Gastrocnemius medialis (tissue), 4 donors: ENCODE measurements around the gene GJB4.
"Not testable (repeated sequence)": the region's sequence is repeated elsewhere in the genome, so short reads cannot be mapped to it uniquely, and the experiment has no call there.

Experiments used
- CTCF ChIP-seq, 5 experiments: fragments of 450-650 bp in 3 of 5; fragments of 200-600 bp in 2 of 5; sonication (generic) in 2 of 5; IDR thresholded peaks in 4 of 5; conservative IDR thresholded peaks in 1 of 5; 1 replicate in 4 of 5; 2 replicates in 1 of 5; pipeline ENCODE4 v1.5.1; 2016 to 2019; ENCODE audit warnings: antibody characterized with exemption in 5 of 5, mild to moderate bottlenecking in 3 of 5, moderate library complexity in 3 of 5
- POLR2A ChIP-seq, 2 donors: fragments of 450-650 bp; IDR thresholded peaks; one replicate each; pipeline ENCODE4 v1.6.1; 2017; ENCODE audit warnings: antibody characterized with exemption in 2 of 2, mild to moderate bottlenecking in 2 of 2, moderate library complexity in 2 of 2

DNA sequence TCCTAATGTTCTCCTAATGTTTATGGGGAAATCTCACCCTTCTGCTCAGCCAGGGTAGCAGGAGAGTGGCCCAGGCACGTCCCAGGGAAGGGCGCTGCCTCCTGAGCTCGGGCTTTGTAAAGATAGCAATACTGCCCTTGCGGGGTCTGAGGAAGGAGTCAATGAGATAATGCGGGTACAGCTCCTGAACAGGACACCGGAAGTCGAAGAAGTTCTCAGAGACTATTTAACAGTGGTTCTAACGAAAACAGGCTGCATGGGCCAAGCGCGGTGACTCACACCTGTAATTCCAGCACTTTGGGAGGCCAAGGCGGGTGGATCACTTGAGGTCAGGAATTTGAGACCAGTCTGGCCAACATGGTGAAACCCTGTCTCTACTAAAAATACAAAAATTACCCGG lies 22.3 kb upstream of the GJB4 start:
- not testable (repeated sequence) for TF ChIP-seq CTCF (IDR thresholded peaks at IDR 0.05 in 4 of 5, conservative IDR thresholded peaks at IDR 0.05 in 1 of 5); POLR2A (IDR thresholded peaks at IDR 0.05)
